ENCODE data around the gene TNIP3.

TNIP3 gene

DNA sequence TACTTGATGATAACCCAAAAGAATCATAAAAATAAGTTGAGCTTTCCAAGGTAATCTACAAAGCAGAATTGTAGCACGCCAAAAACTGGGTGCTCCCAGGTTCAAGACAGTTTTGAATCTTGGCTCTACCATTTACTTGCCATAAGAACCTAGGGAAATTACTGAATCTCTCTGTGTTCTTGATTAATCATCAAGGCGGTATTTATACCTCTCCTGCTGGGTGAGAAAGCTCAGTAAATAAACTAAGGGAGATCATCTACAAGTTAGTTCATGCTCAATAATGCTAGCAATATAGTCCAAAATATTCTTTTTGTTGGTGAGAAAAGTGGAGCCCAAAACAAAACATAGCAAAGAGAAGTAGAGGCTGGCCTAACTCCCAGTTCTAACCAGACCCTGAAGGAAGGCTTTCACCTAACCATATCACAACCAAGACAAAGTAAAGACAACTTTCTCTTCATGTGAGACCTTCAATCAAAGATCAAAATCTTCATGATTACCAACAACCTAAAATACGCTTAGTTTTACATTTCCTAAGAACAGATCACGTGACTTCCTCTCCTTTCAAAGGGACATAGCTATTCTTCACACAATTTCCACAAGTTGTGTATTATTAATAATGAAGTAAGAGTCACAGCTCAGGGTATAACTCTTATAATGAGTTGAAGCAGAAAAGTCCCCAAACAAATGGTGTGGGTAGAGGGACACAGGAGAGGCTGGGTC, 34.4 kb downstream of the TNIP3 start:
- no peak for DNase-seq

DNA sequence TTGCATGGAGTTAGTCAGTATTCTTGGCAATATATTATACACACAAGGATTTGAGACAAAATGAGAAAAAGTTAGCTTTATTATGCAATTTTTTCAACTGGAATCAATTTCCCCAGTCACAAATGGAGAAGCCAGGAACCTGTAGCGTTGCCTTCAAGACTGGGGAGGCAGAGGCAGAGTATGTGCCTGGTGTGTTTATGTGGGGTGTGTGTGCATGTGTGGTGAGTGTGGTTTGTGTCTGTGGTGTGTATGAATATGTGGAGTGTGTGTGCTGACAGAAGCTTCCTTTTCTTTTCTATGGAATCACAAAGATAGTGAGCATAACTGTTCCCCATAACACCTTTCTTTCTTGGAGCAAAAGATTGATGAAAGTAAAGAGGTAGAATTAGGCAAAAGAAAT, 37.0 kb downstream of the TNIP3 start:
- DNase-seq: no peak

DNA sequence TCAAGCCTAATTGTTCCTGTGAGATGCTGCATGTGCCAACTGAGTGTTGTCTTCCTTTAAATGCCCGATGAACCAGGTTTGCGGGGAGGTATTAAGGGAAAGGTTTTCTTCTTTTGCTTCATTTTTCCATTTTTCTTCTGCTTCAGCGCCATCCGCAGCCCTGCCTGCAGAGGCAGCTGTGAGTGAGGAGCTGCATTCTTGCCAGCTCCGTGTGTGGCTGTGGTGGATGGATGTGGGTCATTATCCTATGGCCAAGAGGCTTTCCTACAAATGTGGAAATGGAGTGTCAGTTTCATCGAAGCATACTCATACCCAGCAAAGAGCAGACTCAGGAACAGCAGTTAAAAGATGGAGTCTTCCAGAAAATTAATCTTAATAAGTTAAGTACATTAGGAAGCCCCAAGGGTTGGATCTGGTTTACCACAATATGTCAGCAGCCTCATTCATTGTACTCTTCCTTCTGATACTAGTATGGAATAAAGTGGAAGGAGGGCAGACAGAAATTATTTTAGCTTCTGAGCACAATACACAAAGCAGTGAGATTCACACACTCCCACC, 37.6 kb downstream of the TNIP3 start:
- no peak for DNase-seq

DNA sequence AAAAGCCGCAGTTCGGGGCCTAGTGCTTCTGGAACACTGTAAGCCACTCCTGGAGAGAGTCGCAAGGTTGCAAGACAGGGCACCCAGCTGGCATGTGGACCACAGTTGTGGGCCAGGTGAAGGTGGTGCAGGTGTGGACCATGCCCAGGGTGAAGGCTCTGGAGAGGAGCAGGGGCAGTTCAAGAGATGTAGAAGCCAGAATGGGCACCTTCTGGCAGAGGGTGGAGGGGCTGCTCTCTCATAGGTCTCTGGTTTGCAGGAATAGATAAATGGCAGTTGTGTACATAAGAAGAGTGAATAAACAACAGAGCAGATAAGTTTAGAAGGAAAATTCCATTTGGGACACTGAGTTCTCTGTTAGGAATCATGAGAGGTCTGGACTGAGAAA, 38.6 kb downstream of the TNIP3 start:
- no peak for DNase-seq

DNA sequence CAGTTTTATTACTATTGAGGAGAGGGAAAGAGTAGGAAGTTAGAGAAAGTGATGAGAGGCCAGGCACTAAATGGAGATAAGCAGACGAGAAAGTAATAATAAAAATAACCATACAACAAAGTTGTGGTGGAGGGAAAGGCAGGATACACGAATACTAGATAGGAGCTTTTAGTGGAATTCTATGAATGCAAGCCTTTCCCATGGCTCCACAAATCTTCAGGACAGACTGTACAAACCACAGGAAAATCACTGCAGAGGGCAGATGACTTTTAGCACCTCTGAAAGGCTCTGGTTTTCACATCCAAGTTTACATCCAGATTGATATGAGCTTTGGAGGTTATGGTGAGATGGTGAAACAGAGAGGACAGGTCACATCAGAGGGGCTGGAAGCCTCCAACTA, 41.5 kb downstream of the TNIP3 start:
- no peak for DNase-seq

DNA sequence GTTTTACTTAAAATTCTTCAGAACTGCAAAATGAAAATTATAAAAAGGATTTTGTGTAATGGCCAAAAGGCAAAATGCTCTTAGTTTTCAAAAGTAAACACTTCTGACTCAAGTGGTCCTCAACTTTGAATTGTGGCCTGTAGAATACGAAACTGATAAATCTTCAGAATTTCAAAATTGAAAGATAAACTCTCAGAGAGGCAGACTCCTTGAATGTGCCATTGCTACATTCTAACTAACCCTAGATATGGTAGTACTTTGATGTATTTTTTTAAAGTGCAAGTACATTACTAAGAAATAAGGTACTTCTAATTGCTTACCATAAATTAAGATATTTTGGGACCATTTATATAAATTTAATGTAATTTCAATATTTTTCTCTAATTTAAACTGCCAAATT, 44.4 kb downstream of the TNIP3 start:
- no peak for DNase-seq

DNA sequence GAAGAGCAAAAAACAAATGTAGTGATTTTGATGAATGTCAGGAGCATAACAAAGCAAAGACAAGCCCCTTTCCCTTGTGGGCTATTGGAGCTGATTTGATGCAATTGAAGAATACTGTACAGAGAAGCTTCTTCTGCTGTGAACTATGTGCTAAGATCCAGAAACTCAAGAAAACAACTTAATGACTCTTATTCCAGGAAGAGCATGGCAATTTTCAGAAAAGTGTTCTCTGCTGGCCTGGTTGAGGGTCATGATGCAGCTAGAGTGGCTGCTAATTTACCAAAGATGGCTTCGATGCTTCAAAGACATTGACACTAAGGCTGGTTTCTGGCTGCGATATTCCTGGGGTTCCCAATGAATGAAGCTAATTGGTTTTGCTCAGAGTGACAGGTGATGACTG, 45.8 kb downstream of the TNIP3 start:
- no peak for DNase-seq

DNA sequence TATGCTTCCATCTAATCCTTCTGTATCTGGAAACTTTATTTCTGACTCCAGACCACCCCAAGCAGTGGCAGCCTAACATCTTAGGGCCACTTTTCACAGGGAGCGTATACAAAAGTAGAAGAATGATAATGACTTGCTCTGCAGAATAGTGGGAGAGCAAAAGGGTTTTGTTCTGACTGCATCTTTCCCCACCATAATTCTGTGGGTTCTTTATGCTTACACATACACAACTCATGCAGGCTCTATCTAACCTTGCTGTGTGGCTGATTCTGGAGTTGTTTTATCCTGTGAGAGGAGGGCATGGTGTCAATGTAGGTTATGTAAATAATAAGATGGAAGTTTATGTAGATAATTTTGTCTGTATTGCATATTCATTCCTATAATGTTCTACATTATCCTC, 49.4 kb downstream of the TNIP3 start:
- no peak for DNase-seq

DNA sequence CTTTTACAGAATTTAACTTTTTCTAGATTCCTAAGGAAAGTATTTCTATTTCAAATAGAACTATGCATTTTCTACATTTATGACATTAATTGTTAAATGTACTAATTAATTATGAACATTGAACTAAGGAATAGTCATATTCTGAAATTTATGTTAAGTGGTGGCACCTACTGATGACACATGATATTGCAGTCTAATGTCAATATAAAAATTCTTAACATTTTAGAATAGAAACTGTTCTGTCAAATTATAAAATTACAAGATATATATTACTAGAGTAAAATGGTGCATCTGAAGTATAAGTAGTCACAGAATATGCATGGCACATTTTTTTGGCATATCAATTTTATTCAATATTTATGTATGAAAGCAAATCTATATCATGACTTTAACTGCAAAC, 51.6 kb downstream of the TNIP3 start:
- no peak for DNase-seq

DNA sequence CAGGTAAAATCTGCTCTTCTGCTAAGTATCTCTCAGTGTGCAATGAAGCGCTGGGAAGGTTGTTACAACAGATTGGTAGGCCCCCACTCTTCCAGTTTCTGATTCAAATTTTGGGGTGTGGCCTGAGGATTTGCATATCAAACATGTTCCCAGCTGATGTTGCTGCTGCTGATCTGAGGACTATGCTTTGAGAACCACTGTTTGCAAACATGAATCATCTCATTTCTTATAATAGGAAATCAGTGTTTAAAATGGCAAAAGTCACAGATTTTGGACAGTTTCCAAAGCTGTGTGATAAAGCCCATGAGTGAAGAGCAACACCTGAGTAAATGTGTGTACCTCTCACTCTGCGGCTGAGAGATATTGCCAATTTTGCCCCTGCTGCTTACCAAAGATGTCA, 55.6 kb downstream of the TNIP3 start:
- DNase-seq: no peak

DNA sequence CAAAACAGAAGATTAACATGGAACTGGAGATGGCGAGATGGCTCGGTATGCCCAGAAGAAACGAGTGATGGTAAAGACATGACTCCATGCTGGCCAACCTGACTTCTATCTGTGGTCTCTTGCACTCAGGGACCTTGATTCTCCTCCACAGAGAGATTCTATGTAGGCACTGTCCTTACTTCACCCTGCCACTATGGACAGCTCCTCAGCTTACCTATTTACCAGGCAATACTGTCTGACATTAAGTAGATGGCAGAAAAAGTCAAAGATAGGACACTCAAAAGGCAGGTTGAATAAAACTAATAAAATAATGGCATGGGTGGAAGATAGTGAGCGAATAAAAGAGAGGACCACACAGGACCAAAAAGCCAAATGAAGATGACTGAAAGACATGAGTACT, 56.6 kb downstream of the TNIP3 start:
- DNase-seq: no peak

DNA sequence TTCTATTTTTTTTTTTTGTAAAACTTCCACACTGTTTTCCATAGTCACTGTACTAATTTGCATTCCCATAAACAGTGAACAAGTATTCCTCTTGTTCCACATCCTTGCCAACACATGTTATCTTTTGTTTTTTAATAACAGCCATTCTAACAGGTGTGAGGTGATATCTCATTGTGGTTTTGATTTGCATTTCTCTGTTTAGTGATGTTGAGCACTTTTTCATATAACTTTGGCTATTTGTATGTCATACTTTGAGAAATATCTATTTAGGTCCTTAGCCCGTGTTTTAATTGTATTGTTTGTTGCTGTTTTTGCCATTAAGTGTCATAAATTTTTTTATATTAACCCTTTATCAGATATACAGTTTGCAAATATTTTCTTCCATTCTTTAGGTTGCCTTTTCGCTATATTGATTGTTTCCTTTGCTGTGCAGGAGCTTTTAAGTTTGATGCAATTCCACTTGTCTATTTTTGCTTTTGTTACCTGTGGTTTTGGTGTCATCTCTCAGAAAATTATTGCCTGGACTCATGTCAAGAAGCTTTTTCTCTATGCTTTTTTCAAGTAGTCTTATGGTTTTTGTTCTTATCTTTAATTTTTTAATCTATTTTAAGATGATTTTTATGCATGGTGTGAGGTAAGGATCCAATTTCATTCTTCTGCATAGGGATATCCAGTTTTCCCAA, 63.9 kb downstream of the TNIP3 start:
- DNase-seq: no peak

DNA sequence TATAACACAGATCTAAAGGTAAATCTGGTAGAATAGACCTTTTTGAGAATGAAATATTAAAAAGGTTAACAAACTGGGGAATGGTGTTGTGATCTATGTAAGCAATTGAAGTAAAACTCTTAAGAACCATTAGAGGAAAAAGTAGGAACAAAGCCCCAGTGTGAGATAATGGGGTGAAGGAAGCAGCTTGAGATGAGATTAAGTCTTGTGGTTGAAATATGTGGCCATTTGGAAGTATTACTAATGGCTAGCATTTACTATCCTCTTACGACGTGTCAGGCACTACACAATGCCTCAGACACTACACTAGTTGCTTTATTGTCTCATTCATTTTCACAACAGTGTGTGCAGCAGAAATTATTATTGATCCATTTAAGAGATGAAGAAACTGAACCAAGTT, 65.9 kb downstream of the TNIP3 start:
- DNase-seq: no peak

DNA sequence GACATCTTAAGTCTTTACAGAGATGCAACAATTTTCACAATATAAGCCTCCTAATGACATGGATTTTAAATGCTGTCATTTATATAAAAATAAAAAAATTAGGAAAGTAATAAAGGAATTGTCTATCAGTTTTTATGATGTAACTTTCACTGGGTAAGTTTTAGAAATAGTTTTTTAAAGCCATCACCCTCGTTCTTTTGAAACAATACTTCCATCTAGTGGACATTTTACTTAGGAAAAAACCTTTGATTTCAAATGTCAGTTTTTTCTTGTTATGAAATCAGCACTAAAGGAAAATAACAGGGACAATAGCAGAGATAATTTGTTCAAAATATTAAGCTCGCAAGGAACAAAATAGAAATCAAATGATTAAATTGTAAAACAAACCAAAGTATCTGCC, 67.5 kb downstream of the TNIP3 start:
- no peak for DNase-seq

DNA sequence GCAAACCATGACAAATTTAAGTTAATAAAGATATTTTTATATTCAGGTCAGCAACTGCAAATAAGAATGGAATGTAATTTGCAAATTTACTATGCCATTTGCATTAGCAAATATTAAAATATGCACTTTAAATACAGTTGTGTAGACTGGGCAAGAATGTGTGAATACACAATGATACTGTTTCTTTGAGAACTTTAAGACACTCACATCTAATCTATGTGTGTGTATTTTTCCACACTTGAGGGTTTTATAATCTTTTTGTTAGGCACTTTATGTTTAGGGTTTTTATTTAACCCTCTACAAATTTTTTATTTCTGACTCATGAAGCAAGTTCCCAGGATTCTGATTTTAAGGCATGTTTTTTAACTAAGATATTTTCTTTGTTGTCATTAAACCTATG, 67.9 kb downstream of the TNIP3 start:
- no peak for DNase-seq

DNA sequence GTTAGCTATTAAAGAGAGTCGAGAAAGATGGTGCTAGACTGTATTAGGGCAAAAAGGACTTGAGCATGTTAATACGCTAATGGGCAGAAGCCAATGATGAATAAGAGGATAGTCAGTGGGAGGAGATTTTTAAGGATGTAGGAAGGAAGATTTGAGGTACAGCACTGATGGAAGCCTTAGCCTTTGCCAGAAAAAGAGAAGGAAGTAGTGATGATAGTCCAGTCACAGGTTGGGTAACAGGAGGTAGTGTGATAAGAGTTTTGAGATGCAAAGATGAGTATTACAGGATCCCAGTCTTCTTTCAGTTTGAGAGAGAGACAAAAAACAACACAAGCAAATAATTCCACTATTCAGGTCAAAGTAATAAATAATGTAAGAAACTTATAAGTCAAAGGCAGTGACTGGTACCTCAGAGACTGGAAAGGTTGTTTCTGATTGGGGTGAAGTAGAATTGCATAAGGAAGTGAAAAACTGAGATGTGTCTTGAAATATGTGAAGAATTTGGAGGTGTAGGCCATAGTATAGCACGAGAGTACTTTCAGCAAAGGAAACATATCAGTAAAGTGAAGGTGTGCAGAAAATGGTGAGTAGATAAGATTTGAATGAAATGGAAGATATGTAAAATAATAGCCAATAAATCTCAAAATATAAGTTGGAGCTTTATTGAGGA, 69.7 kb downstream of the TNIP3 start:
- no peak for DNase-seq

DNA sequence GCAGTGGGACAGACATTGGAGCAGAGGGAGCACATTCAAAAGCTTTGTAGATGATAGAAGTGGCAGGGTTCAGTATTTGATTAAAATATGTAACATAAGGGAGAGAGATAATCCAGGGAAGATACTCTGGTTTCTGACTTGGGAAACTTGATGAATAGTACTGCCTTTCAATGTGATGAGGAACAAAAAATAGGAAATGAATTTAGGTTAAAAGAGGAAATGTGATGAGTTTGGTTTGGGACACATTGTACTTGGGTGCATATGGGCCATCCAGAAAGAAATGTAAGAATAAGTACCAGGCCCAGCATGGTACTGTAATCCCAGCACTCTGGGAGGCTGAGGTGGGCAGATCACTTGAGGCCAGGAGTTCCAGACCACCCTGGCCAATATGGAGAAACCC, 70.9 kb downstream of the TNIP3 start:
- DNase-seq: no peak

DNA sequence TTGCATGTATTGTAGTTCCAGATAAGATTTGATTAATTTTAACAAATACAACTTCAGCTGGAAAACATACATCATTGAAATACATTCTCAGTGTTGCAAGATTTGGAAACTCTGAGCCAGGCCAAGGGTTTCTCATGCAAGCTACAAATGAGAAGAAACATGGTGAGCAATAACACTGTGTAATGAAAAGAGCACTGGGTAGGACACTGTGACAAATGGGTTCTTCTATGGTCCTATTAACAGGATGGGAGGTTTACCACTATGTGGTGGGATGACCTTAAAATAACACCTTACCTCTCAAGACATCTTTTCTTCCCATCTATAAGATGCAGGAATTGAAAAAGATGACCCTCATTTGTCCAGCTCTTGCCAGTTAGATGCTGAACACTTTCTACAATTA, 72.2 kb downstream of the TNIP3 start:
- no peak for DNase-seq

DNA sequence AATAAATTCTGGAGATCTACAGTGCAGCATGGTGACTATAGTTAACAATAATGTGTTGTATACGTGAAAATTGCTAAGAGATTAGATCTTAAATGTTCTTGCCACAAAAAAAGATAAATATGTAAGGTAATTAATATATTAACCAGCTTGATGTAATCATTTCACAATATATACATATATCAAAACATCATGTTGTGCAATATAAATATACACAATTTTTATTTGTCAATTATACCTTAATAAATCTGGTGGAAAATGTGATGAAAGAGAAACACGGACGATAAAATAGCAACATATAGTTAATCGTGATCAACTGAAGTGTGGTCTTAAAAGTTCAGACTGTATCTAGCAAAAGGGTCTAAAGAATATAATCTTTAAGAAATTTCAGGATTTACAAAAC, 75.3 kb downstream of the TNIP3 start:
- no peak for DNase-seq
